DMS53 (cell line): ENCODE data around the gene DNAI2.
A peak's percentile ranks its signal among the peaks of the same experiment; 100 is the strongest.

Experiments used
- DNase-seq: peaks from one replicate; lab custom pipeline; 2025; lab: John Stamatoyannopoulos, UW

The DNAI2 gene

DNA sequence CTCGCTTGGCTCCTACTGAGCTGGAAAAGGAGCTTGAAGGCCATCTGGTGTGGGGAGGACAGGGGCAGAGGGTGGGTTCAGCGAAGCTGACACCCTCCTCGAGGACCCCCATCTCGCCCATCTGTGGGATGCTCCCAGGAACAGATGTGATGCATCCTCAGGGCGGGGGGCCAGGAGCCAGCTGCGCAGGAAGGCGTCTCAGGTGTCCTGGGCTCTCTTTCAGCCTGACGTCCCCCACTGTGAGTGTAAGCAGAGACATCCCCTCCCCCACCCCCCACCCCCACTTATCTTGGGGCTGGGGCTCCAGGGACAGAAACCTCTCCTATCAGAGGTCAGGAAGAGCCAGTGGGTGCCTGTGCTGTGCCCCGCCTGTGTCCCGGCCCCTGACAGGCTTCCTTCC lies 68.2 kb downstream of the DNAI2 start:
- no peak for DNase-seq

DNA sequence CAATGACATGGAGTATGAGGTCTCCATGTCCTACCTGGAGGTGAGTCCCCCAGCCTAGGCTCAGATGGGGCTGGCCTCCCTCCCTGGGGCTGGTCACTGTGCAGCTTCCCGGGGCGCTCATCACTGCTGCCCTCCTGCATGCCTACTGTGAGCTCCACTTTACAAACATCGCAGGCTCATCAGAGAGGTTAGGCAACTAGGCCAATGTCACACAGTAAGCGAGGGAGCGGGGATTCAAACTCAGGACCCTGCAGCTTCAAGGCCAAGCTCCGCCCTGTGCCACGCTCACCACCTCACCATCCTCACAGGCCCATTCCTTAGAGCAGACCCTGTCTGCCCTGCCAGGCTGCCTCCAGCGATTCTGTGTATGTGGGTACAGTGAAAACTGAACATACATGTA lies 69.1 kb downstream of the DNAI2 start:
- no peak for DNase-seq

DNA sequence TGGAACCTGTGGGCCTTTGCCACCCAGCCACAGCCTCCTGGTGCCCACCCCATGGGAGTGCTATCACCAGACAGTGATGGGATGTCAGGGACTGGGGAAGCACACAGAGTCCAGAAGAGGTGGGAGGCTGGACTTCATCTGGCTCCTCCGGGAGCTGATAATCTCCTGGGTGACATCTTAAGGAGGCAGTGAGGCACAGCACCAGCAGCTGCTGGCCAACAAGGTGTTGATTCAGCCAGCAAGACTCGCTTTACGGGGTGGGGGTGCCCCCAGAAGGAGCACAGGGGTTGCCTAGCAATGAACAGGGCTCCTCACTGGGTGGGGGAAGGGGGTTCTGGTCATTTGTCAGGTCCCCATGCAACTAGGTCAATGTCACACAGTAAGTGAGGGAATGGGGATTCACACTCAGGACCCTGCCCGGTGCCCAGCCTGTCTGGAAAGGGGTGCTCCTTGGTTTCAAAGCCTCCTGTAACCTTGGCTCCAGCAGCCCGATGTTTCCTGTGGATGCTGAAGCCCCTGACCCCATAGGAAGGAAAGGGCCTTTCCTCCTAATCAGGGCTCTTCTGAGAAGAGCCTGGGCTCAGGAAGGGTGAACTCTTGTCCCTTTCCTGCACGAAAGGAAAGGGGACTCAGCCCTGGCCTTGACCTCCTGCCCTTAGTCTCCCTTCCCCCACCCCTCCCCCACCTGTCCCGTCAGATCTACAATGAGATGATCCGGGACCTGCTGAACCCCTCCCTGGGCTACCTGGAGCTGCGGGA lies 69.7 kb downstream of the DNAI2 start:
- no peak for DNase-seq

DNA sequence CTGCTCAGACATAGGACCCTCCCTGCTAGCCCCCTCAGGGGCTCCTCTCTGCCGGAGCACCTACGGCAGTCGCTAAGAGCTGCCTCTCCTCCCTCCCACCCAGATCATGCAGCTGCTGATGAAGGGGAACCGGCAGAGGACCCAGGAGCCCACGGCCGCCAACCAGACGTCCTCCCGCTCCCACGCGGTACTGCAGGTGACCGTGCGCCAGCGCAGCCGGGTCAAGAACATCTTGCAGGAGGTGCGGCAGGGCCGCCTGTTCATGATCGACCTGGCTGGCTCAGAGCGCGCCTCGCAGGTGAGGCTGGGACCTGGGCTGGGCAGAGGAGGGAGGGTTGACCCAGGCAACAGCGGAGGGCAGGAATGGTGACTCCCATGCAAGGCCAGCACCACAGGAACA lies 70.6 kb downstream of the DNAI2 start:
- no peak for DNase-seq

DNA sequence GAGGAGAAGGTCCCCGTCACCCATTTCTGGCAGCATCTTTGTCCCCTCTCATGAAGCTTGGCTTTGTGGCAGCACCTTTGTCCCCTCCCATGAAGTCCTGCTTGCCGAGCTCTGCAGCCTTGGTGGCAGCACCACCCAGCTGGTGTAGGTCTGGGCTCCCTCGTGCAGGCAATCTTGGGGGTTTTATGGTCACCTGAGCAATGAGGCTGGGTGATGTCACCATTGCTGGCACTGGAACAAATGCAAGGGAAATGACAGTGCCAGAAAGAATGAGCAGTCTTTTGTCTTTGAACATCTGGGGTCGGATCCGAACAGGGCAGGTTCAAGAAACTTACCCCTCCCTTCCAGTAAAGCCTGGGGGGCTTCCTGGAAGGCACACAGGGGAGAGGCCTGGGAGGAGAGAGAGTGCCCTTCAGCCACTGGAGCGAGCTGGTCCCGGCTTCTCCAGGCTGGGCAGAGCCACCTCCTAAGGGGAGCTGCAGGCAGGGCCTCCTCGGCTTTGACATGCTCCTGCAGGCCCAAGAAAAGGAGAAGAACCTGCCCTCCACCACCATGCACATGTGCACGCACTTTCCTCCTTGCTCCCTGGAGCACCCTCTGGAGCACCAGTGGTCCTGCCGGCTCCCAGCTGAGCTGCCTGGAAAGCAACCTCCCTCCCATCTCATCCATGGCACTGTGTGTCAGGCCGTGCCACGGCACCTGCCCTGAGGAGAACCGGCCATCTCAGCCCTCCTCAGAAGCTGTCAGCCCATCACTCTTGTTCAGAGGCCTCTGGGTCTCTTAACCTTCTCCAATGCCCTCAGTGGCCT lies 71.6 kb downstream of the DNAI2 start:
- DNase-seq: no peak

DNA sequence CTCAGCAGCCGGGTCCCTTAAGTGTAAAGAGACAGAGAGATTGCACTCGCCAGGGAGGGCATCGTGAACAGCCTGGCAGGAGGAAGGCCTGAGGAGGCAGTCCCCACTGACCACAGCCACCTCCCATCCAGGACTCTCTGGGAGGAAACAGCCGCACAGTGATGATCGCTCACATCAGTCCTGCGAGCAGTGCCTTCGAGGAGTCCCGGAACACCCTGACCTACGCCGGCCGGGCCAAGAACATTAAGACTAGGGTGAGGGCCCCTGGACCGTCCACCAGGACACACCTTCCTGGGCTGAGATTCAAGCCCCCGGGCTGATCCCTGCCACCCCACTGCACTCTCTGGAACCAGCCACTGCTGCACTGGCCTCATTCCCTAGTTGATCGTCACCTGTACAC lies 73.6 kb downstream of the DNAI2 start:
- DNase-seq: no peak

GRCh38 chr17:74349120-74349519 lies 75.1 kb downstream of the DNAI2 start:
- no peak for DNase-seq

- no peak for DNase-seq
Measured at GRCh38 chr17:74350486-74350885, 76.5 kb downstream of the DNAI2 start.

DNA sequence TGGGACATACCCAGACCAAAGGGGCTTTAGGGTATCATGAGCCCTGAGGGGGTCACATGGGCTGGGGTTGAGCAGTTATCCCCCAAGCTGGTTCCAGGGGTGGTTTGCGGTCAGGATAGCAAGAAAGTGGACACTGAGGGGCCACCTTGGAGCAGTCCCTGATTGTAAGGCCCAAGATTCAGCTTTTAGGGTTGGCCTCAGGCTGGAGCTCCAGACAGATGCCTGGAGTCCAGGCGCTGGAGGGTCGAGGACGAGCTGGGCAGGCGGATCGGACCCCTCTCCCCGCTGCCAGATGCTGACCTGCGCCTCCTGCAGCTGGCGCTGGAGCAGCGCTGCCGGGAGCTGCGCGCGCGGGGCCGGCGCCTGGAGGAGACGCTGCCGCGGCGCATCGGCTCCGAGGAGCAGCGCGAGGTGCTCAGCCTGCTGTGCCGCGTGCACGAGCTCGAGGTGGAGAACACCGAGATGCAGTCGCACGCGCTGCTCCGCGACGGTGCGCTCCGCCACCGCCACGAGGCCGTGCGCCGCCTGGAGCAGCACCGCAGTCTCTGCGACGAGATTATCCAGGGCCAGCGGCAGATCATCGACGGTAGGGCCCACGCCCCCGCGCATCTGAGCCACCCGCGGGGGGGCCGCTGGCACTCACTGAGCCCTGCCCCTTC lies 77.6 kb downstream of the DNAI2 start:
- DNase-seq: no peak

- no peak for DNase-seq
Measured at GRCh38 chr17:74353446-74354060, 79.5 kb downstream of the DNAI2 start.

GRCh38 chr17:74354123-74354522 lies 80.1 kb downstream of the DNAI2 start:
- DNase-seq: no peak

- DNase-seq: no peak
Measured at GRCh38 chr17:74354561-74354960, 80.5 kb downstream of the DNAI2 start.

GRCh38 chr17:74355065-74355464 lies 81.0 kb downstream of the DNAI2 start:
- DNase-seq: no peak

DNA sequence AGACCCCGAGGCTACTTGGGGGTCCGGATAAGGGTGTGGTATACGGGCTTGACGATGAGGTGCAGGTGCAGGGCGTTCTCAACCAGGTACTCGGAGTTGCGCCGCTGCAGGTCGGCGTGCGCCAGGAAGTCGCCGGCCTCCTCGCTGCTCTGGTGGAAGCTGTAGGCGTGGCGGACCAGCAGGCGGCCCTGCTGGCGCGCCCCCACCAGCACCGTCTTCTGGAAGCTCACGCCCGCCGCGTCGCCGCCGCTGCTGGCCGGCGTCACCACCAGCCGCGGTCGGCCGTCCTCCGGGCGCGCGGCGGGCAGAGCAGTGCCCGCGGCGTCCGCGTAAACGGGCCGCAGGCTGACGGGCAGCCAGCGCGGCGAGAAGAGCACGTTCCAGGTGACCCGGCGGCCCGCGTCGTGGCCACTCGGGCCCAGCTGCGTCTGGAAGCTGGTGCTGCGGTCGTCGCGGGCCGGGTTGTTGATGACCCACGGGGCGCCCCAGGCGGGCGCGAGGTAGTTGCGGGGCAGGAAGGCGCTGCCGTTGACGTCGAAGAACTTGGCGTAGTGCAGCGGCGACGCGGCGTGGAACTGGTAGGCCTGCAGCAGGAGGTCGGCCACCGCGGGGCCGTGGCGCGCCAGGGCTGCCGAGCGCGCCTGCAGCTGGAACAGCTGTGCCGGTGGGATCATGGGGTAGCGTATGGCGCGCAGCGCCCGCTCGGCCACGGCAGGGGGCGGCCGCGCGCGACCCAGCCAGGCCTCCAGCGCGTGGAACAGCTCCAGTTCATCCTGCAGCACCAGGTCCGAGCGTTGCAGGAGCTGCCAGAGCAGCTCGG lies 82.8 kb downstream of the DNAI2 start:
- no peak for DNase-seq

DNA sequence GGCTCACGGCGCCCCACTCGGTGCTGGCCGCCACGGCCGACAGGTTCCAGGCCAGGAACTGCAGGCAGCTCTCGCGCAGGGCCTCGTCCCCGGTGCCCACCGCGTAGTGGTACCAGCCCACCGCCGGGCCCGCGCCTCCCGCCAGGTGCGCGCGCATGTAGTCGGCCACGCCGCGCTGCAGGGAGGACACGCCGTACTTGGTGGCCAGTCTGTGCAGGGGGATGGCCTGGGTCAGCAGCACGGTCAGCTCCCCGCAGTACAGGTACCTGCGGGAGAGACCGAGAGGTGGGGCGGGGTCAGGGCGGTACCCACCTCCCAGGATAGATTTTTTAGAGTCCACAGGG lies 83.4 kb downstream of the DNAI2 start:
- DNase-seq: no peak

DNA sequence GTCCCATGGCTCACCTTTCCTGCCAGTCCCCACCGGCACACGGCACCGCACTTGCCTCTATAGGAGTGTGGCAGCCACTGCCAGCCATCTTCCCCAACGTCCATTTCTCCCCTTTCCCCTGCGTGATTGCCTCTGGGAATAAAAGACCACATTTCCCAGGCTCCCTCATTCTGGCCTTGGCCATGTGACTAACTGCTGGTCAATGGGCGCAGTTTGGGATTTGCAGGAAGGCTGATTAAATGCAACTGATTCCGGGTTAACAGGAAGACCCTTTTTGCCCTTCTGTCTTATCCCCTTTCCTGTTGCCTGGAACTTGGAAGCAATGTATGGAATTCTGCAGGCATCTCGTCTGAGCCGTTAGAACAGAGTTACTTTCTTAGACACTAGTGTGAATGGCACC lies 84.7 kb downstream of the DNAI2 start:
- DNase-seq: no peak

GRCh38 chr17:74359916-74360315 lies 85.9 kb downstream of the DNAI2 start:
- DNase-seq: no peak

DNA sequence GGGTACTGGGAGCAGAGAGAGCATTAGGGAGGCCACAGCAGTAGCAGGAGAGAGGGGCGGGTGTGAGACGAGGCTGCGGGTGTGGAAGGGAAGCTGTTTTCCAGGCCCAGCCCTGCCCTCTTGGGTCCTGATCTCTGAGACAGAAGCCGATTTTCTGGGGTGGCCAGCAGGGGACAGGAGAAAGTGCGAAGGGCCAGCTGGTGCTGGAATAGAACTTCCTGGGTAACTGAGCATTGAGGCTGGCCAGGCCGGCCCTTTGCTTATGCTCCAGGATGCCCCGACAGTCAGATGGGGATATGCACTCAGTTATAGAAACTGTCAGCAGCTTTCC lies 86.8 kb downstream of the DNAI2 start:
- DNase-seq: no peak

DNA sequence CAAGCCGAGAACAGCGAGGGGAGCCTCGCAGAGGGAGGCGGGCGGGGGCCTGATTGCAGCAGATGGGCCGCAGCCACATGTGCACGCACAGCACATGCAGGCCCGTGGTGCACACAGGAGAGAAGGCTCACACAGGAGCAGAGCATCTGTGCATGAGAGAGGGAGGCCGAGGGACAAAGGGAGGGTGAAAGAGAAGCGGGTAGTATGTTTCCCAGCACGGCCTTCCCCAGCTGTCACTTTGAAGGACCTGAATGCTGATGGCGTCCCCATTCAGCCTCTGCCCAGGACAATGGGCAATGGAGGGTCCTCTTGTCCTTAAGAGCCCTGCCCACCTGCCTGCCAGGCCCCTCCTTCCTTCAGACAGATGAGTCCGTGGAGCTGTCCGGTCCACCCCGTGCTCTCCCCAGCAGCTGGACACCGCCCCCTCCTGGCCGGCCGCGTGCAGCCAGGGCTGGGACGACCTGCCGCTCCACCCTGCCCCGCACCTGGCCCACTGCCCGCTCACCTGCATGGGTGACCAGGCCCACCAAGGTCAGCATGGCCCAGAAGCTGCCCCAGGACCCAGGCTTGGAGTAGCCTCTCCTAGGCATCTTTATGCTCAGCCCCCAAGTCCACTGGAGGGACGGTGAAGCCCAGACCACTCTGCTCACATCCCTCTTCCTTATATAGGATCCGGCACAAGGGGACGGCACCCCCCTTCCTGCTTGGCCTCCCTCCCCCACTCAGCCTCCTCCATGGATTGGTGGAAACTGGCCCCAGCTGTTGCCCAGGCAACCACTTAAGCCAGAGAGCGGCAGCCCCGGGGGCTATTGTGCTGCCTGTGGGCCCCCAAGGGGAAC lies 87.4 kb downstream of the DNAI2 start, which contains the start of gene BTBD17:
BTBD17 (minus strand) TSS at position 639 of the 839 bp plus-strand sequence; CDS start at position 590, 49 bp downstream.
- DNase-seq: peak; percentile 92

GRCh38 chr17:74362069-74362405 lies 88.0 kb downstream of the DNAI2 start:
- no peak for DNase-seq
